Stomach (tissue), 9 donors: ENCODE measurements around the gene NCS1. TPM values are rescaled to one million over a fixed set of nuclear protein-coding genes. Genes with fewer than 3 reads are reported as not detected.

Experiments used
- DNase-seq, 2 donors: peaks; one replicate each; pipeline versions ENCODE4 v3.0.0 to v3.0.0-alpha.2; 2013 to 2019
- H3K27ac ChIP-seq, 5 donors: fragments of 200-600 bp in 4 of 5; sonication (generic) in 4 of 5; one replicate each; pipeline ENCODE4 v1.5.1; 2013 to 2019; ENCODE audit warnings: mild to moderate bottlenecking in 1 of 5, moderate library complexity in 1 of 5
- H3K27me3 ChIP-seq, 3 donors: fragments of 200-600 bp; sonication (generic); one replicate each; pipeline ENCODE4 v1.5.1; 2017 to 2019; ENCODE audit warnings: mixed run types in 1 of 3
- H3K36me3 ChIP-seq, 4 donors: fragments of 200-600 bp; sonication (generic); 1 replicate in 3 of 4; 2 replicates in 1 of 4; pipeline ENCODE4 v1.5.1; 2016 to 2019
- H3K4me1 ChIP-seq, 4 donors: fragments of 200-600 bp; sonication (generic); one replicate each; pipeline ENCODE4 v1.5.1; 2016 to 2019
- H3K4me3 ChIP-seq, 4 donors: fragments of 200-600 bp; sonication (generic) in 3 of 4; one replicate each; pipeline ENCODE4 v1.5.1; 2016 to 2019; ENCODE audit warnings: mild to moderate bottlenecking in 1 of 4
- H3K9me3 ChIP-seq, 4 donors: fragments of 200-600 bp; sonication (generic); one replicate each; pipeline ENCODE4 v1.5.1; 2016 to 2019
- CTCF ChIP-seq, 7 experiments: fragments of 450-650 bp in 4 of 7; fragments of 200-600 bp in 3 of 7; sonication (generic) in 3 of 7; IDR thresholded peaks; one replicate each; pipeline ENCODE4 v1.5.1; 2016 to 2019; ENCODE audit warnings: antibody characterized with exemption in 7 of 7, control low read depth in 2 of 7, mild to moderate bottlenecking in 1 of 7
- EP300 ChIP-seq: sonication (generic); formaldehyde crosslinking; IDR thresholded peaks from one replicate; pipeline ENCODE4 v1.6.1; 2017; ENCODE audit warnings: antibody characterized with exemption
- POLR2A ChIP-seq, 4 donors: fragments of 450-650 bp; IDR thresholded peaks; one replicate each; pipeline ENCODE4 v1.6.1; 2016; ENCODE audit warnings: antibody characterized with exemption in 4 of 4, control low read depth in 2 of 4, mild to moderate bottlenecking in 1 of 4, moderate library complexity in 1 of 4
- POLR2AphosphoS5 ChIP-seq, 3 donors: sonication (generic); formaldehyde crosslinking; IDR thresholded peaks; one replicate each; pipeline ENCODE4 v1.6.1; 2016; ENCODE audit warnings: antibody characterized with exemption in 3 of 3
- WGBS, 5 donors: extraction: QIAGEN DNeasy Blood & Tissue Kit in 3 of 5; methylation state at CpG; one replicate each; pipeline versions ENCODE4 v1.1.5 to v1.1.7; 2013 to 2018; 5-methylcytosine and 5-hydroxymethylcytosine counted together
- intact Hi-C: fragments of 100-400 bp; cut with DNase I; formaldehyde crosslinking; loops from one replicate; pipeline ENCODE4 v1.15.1; 2023; ENCODE audit warnings: low total_unique reads
- polyA plus RNA-seq, 3 donors: library from polyadenylated mRNA; stranded (reverse); fragments of 200-250 nt; gene quantifications; one replicate each; pipeline ENCODE4 v1.2.3, GENCODE V29; 2013
- total RNA-seq, 5 donors: library from RNA; depleted of rRNA; stranded (reverse); fragments of >200 nt; gene quantifications; one replicate each; pipeline versions ENCODE4 v1.1.0 to v1.2.3, GENCODE V29; 2014 to 2016
- donor health status: healthy with polysubstance abuse.
- donor health status: Bipolar disorder and iron deficiency.
- donor health status: healthy.

Gene NCS1
- total and polyA plus RNA-seq, 8 donors = 3.2 to 50.0 (median 16.6) TPM

GRCh38 chr9:130172858-130173665 lies 858 bp downstream of the NCS1 start:
- Histone ChIP-seq H3K4me1 (peaks cover 20 to 48% (median 27%) of the 10 kb centered on the region in 4 donors), H3K4me3 (peak overlapping the region; percentile 58 to 71 (median 62)), H3K36me3 (no peaks in the 10 kb centered on the region), H3K27ac (peak overlapping the region in 4 of 5 donors; percentile 56 to 91 (median 83)), H3K27me3 (peaks cover 0 to 31% (median 13%) of the 10 kb centered on the region in 3 donors), H3K9me3 (no peaks in the 10 kb centered on the region)
- intact Hi-C loops = no loop called here
- peak in 1 of 2 donors; percentile 64 for DNase-seq
- TF ChIP-seq POLR2AphosphoS5 (IDR thresholded peaks at IDR 0.05) (no peak), CTCF (IDR thresholded peaks at IDR 0.05) (no peak), POLR2A (IDR thresholded peaks at IDR 0.05) (no peak)
- 4 to 7% (median 4%) methylated on average over 10 to 57 of the region's 57 CpGs for WGBS, 5 donors

- H3K27ac ChIP-seq = peak overlapping the region in 4 of 5 donors; percentile 56 to 91 (median 83)
- H3K9me3 ChIP-seq = no peaks in the 10 kb centered on the region
- peaks cover 0 to 31% (median 13%) of the 10 kb centered on the region in 3 donors for H3K27me3 ChIP-seq
- 54 to 87% (median 81%) methylated on average over 7 to 9 of the region's 9 CpGs for WGBS, 5 donors
- peak overlapping the region; percentile 58 to 71 (median 62) for H3K4me3 ChIP-seq
- no peak for DNase-seq
- intact Hi-C loops = no loop called here
- H3K36me3 ChIP-seq = no peaks in the 10 kb centered on the region
- H3K4me1 ChIP-seq = peaks cover 20 to 51% (median 29%) of the 10 kb centered on the region in 4 donors
- no peak for TF ChIP-seq CTCF (IDR thresholded peaks at IDR 0.05)
- TF ChIP-seq POLR2AphosphoS5 (IDR thresholded peaks at IDR 0.05) = no peak
- TF ChIP-seq EP300 = no peak
Measured at GRCh38 chr9:130173666-130173983, 1.4 kb downstream of the NCS1 start.

GRCh38 chr9:130174025-130174424 lies 1.8 kb downstream of the NCS1 start:
- H3K9me3 ChIP-seq = no peaks in the 10 kb centered on the region
- WGBS, 5 donors = 83 to 93% (median 89%) methylated on average over 1 to 9 of the region's 9 CpGs
- H3K27ac ChIP-seq = peak overlapping the region in 4 of 5 donors; percentile 56 to 91 (median 83)
- TF ChIP-seq CTCF (IDR thresholded peaks at IDR 0.05) (no peak), POLR2AphosphoS5 (IDR thresholded peaks at IDR 0.05) (no peak), EP300 (no peak), POLR2A (IDR thresholded peaks at IDR 0.05) (no peak)
- no peak for DNase-seq
- H3K4me3 ChIP-seq = peak overlapping the region in 3 of 4 donors; percentile 58 to 71 (median 65)
- peaks cover 20 to 51% (median 29%) of the 10 kb centered on the region in 4 donors for H3K4me1 ChIP-seq
- H3K27me3 ChIP-seq = peaks cover 0 to 31% (median 13%) of the 10 kb centered on the region in 3 donors
- H3K36me3 ChIP-seq = no peaks in the 10 kb centered on the region
- intact Hi-C loops = no loop called here

GRCh38 chr9:130174920-130175321 lies 2.7 kb downstream of the NCS1 start:
- intact Hi-C loops = no loop called here

More at GRCh38 chr9:130174920-130175321, 2.7 kb downstream of the NCS1 start:
- H3K9me3 ChIP-seq = no peaks in the 10 kb centered on the region
- no peaks in the 10 kb centered on the region for H3K36me3 ChIP-seq
- peak overlapping the region in 4 of 5 donors; percentile 56 to 91 (median 83) for H3K27ac ChIP-seq
- DNase-seq = peak in 1 of 2 donors; percentile 75
- TF ChIP-seq EP300 (no peak), POLR2A (IDR thresholded peaks at IDR 0.05) (no peak), POLR2AphosphoS5 (IDR thresholded peaks at IDR 0.05) (peak in 1 of 3 donors; percentile 76), CTCF (IDR thresholded peaks at IDR 0.05) (no peak)
- 47 to 72% (median 62%) methylated on average over 8 of the region's 8 CpGs for WGBS, 5 donors
- peaks cover 0 to 31% (median 13%) of the 10 kb centered on the region in 3 donors for H3K27me3 ChIP-seq
- peaks cover 20 to 51% (median 29%) of the 10 kb centered on the region in 4 donors for H3K4me1 ChIP-seq
- no peak overlapping the region for H3K4me3 ChIP-seq
